H9 (cell line): ENCODE results near the gene CFAP157. TPM values are rescaled to one million over a fixed set of nuclear protein-coding genes. Genes with fewer than 3 reads are reported as not detected.

Source experiments
- DNase-seq: peaks from one replicate; pipeline ENCODE4 v3.0.0-alpha.2; 2017
- H2AFZ ChIP-seq: one replicate; pipeline ENCODE4 v1.6.1; 2013; ENCODE audit warnings: mild to moderate bottlenecking, low read length, control low read depth, moderate library complexity
- H2AK5ac ChIP-seq: 2 replicates; pipeline ENCODE4 v1.6.1; 2013; ENCODE audit warnings: low read length, control low read depth, mixed read lengths; ENCODE audit not compliant: insufficient read length
- H2BK120ac ChIP-seq: one replicate; pipeline ENCODE4 v1.6.1; 2013; ENCODE audit warnings: low read depth, mild to moderate bottlenecking, low read length, control low read depth, inconsistent platforms; ENCODE audit not compliant: poor library complexity, severe bottlenecking
- H2BK12ac ChIP-seq: 2 replicates; pipeline ENCODE4 v1.6.1; 2013; ENCODE audit warnings: low read length, control low read depth, mixed read lengths, low read depth; ENCODE audit not compliant: insufficient read length
- H2BK15ac ChIP-seq: 2 replicates; pipeline ENCODE4 v1.6.1; 2013; ENCODE audit warnings: low read depth, low read length, control low read depth
- H2BK20ac ChIP-seq: one replicate; pipeline ENCODE4 v1.6.1; 2013; ENCODE audit warnings: low read depth, mild to moderate bottlenecking, low read length, control low read depth, inconsistent platforms; ENCODE audit not compliant: poor library complexity, severe bottlenecking
- H2BK5ac ChIP-seq: 2 replicates; pipeline ENCODE4 v1.6.1; 2013; ENCODE audit warnings: low read length, control low read depth, mixed read lengths; ENCODE audit not compliant: insufficient read length
- H3K14ac ChIP-seq: 2 replicates; pipeline ENCODE4 v1.6.1; 2013; ENCODE audit warnings: low read length, control low read depth; ENCODE audit not compliant: insufficient read depth
- H3K18ac ChIP-seq: 2 replicates; pipeline ENCODE4 v1.6.1; 2013; ENCODE audit warnings: low read depth, mild to moderate bottlenecking, mixed read lengths, low read length, control low read depth; ENCODE audit not compliant: insufficient read length
- H3K23ac ChIP-seq: 2 replicates; pipeline ENCODE4 v1.6.1; 2013; ENCODE audit warnings: low read length, control low read depth, mixed read lengths, low read depth; ENCODE audit not compliant: insufficient read length
- H3K23me2 ChIP-seq: 2 replicates; pipeline ENCODE4 v1.6.1; 2013; ENCODE audit warnings: low read depth, mild to moderate bottlenecking, mixed read lengths, low read length, control low read depth; ENCODE audit not compliant: insufficient read length, poor library complexity, severe bottlenecking
- H3K27ac ChIP-seq: 2 replicates; pipeline ENCODE4 v1.5.1; 2013; ENCODE audit warnings: low read length, control low read depth, mixed read lengths, low read depth; ENCODE audit not compliant: insufficient read length
- H3K27me3 ChIP-seq: 2 replicates; pipeline ENCODE4 v1.6.1; 2013; ENCODE audit warnings: low read length, control low read depth, inconsistent platforms; ENCODE audit not compliant: insufficient read depth
- H3K4ac ChIP-seq: 2 replicates; pipeline ENCODE4 v1.6.1; 2013; ENCODE audit warnings: low read depth, mild to moderate bottlenecking, control low read depth, inconsistent platforms, low read length, moderate library complexity
- H3K4me1 ChIP-seq: 2 replicates; pipeline ENCODE4 v1.6.1; 2013; ENCODE audit warnings: low read length, control low read depth, inconsistent platforms; ENCODE audit not compliant: insufficient read depth
- H3K4me2 ChIP-seq: 2 replicates; pipeline ENCODE4 v1.6.1; 2013; ENCODE audit warnings: low read length, control low read depth, mixed read lengths; ENCODE audit not compliant: insufficient read length, insufficient read depth
- H3K56ac ChIP-seq: 2 replicates; pipeline ENCODE4 v1.6.1; 2013; ENCODE audit warnings: low read depth, mild to moderate bottlenecking, mixed read lengths, low read length, control low read depth; ENCODE audit not compliant: insufficient read length
- H3K79me1 ChIP-seq: 2 replicates; pipeline ENCODE4 v1.6.1; 2013; ENCODE audit warnings: low read depth, mild to moderate bottlenecking, moderate library complexity, low read length, control low read depth, inconsistent platforms; ENCODE audit not compliant: insufficient read depth, poor library complexity, severe bottlenecking
- H3K79me2 ChIP-seq: 2 replicates; pipeline ENCODE4 v1.6.1; 2013; ENCODE audit warnings: low read length, control low read depth, inconsistent platforms; ENCODE audit not compliant: insufficient read depth
- H3K9ac ChIP-seq: 2 replicates; pipeline ENCODE4 v1.6.1; 2013; ENCODE audit warnings: low read length, control low read depth, mixed read lengths; ENCODE audit not compliant: insufficient read length; ENCODE audit errors: extremely low read depth
- H3K9me3 ChIP-seq: one replicate; pipeline ENCODE4 v1.6.1; 2013; ENCODE audit warnings: low read depth, low read length, inconsistent platforms; ENCODE audit not compliant: control insufficient read depth
- H3T11ph ChIP-seq: one replicate; pipeline ENCODE4 v1.6.1; 2013; ENCODE audit warnings: mild to moderate bottlenecking, low read length, control low read depth, inconsistent platforms
- H4K20me1 ChIP-seq: one replicate; pipeline ENCODE4 v1.6.1; 2013; ENCODE audit not compliant: control insufficient read depth, insufficient read length, insufficient read depth
- H4K5ac ChIP-seq: 2 replicates; pipeline ENCODE4 v1.6.1; 2013; ENCODE audit warnings: low read depth, mild to moderate bottlenecking, mixed read lengths, low read length, control low read depth; ENCODE audit not compliant: insufficient read length
- H4K8ac ChIP-seq: replicated peaks from 2 replicates; pipeline ENCODE4 v1.6.1; 2013; ENCODE audit warnings: low read length, control low read depth, mixed read lengths, low read depth; ENCODE audit not compliant: insufficient read length
- H4K91ac ChIP-seq: 2 replicates; pipeline ENCODE4 v1.6.1; 2013; ENCODE audit warnings: low read depth, mild to moderate bottlenecking, moderate library complexity, mixed read lengths, low read length, control low read depth; ENCODE audit not compliant: insufficient read length
- H3K27ac Mint-ChIP-seq, 3 experiments: 2 replicates in 2 of 3; 3 replicates in 1 of 3; pipeline ENCODE4 v1.8.0; 2020 to 2021; ENCODE audit warnings: mixed read lengths in 3 of 3, mild to moderate bottlenecking in 1 of 3, moderate library complexity in 1 of 3
- H3K27me3 Mint-ChIP-seq: 2 replicates; pipeline ENCODE4 v1.8.0; 2021; ENCODE audit warnings: low read depth, mild to moderate bottlenecking, moderate library complexity, mixed read lengths
- H3K36me3 Mint-ChIP-seq, 3 experiments: 2 replicates in 2 of 3; 3 replicates in 1 of 3; pipeline ENCODE4 v1.8.0; 2020 to 2021; ENCODE audit warnings: low read depth in 3 of 3, mixed read lengths in 3 of 3; ENCODE audit not compliant: insufficient read depth in 1 of 3
- H3K4me1 Mint-ChIP-seq, 2 experiments: 2 replicates each; pipeline ENCODE4 v1.8.0; 2020; ENCODE audit warnings: mixed read lengths in 2 of 2
- H3K4me3 Mint-ChIP-seq, 2 experiments: 2 replicates in 1 of 2; 3 replicates in 1 of 2; pipeline ENCODE4 v1.8.0; 2020 to 2021; ENCODE audit warnings: mild to moderate bottlenecking in 2 of 2, mixed read lengths in 2 of 2, moderate library complexity in 1 of 2
- H3K9me3 Mint-ChIP-seq, 2 experiments: 2 replicates in 1 of 2; 3 replicates in 1 of 2; pipeline ENCODE4 v1.8.0; 2020; ENCODE audit warnings: mild to moderate bottlenecking in 2 of 2, mixed read lengths in 2 of 2, moderate library complexity in 1 of 2
- CTCF ChIP-seq: fragments of 200-600 bp; sonication (generic); conservative IDR thresholded peaks from 3 replicates; pipeline ENCODE4 v1.8.0; 2021; ENCODE audit warnings: antibody characterized with exemption, mild to moderate bottlenecking
- WGBS: extraction: QIAGEN DNeasy Blood & Tissue Kit; methylation state at CpG from one replicate; pipeline ENCODE4 v1.1.7; 2013; ENCODE audit warnings: missing lambda C conversion rate, low lambda C conversion rate, mixed read lengths; ENCODE audit not compliant: insufficient read length; ENCODE audit errors: extremely low coverage; 5-methylcytosine and 5-hydroxymethylcytosine counted together
- total RNA-seq: library from RNA; stranded (reverse); gene quantifications from 2 replicates; pipeline ENCODE4 v1.2.1, GENCODE V29; 2021

CFAP157 gene
- total RNA-seq, 1 experiment from 2014 or later, result 0.22 TPM

- Mint-ChIP-seq H3K27ac (no peak overlapping the region; a peak in 1 of 7 replicates), H3K4me1 (peaks cover 46 to 60% of the 10 kb centered on the region in 2 experiments), H3K4me3 (no peak overlapping the region), H3K27me3 (peaks cover 10% of the 10 kb centered on the region), H3K36me3 (no peaks in the 10 kb centered on the region), H3K9me3 (no peaks in the 10 kb centered on the region; a peak in 1 of 5 replicates)
- no peaks in the 10 kb centered on the region for H3K79me1 ChIP-seq
- no peaks in the 10 kb centered on the region for H3K27me3 ChIP-seq
- no peak overlapping the region for H2AK5ac ChIP-seq
- WGBS, result no CpG with 5 or more reads among the region's 1 CpG
- H2BK20ac ChIP-seq, result no peak overlapping the region
- no peak overlapping the region for H2BK12ac ChIP-seq
- no peak overlapping the region for H3K9ac ChIP-seq
- H3K4me1 ChIP-seq, result peaks cover 11% of the 10 kb centered on the region
- H4K91ac ChIP-seq, result no peak overlapping the region
- H3K4me2 ChIP-seq, result no peak overlapping the region
- no peak overlapping the region for H3T11ph ChIP-seq
- no peaks in the 10 kb centered on the region for H3K79me2 ChIP-seq
- no peak overlapping the region for H3K56ac ChIP-seq
- H3K23ac ChIP-seq, result no peak overlapping the region
- no peak overlapping the region for H2BK120ac ChIP-seq
- no peak overlapping the region for H4K5ac ChIP-seq
- H3K9me3 ChIP-seq, result no peaks in the 10 kb centered on the region
- H3K14ac ChIP-seq, result no peak overlapping the region
- no peak overlapping the region for H3K4ac ChIP-seq
- no peak overlapping the region for H2BK5ac ChIP-seq
- no peak for DNase-seq
- H3K18ac ChIP-seq, result no peak overlapping the region
- no peak overlapping the region for H2AFZ ChIP-seq
- TF ChIP-seq CTCF, result no peak
- no peak overlapping the region for H4K8ac ChIP-seq
- H4K20me1 ChIP-seq, result no peaks in the 10 kb centered on the region
- H3K23me2 ChIP-seq, result no peaks in the 10 kb centered on the region
- no peak overlapping the region for H3K27ac ChIP-seq
- H2BK15ac ChIP-seq, result no peak overlapping the region
Measured at GRCh38 chr9:127765418-127765817, 58.6 kb downstream of the CFAP157 start.

Other genes with a start within 250 kb of the CFAP157 start
- gene STXBP1, start 94.7 kb upstream of the CFAP157 start, total RNA-seq, result 22.1 and 22.3 TPM in 2 replicates
- 10.6 and 10.9 TPM in 2 replicates for gene PTRH1, start 8.7 kb downstream of the CFAP157 start, total RNA-seq
- not detected in 2 replicates for gene TTC16, start 9.1 kb downstream of the CFAP157 start, total RNA-seq
- gene TOR2A, start 28.3 kb downstream of the CFAP157 start, total RNA-seq, result 13.2 and 16.3 TPM in 2 replicates
- gene SH2D3C, start 71.7 kb downstream of the CFAP157 start, total RNA-seq, result 1.3 and 1.7 TPM in 2 replicates
- gene CDK9, start 79.0 kb downstream of the CFAP157 start, total RNA-seq, result 85.7 and 87.8 TPM in 2 replicates
- 68.4 TPM in 2 replicates for gene FPGS, start 95.9 kb downstream of the CFAP157 start, total RNA-seq
- 1.8 and 2.1 TPM in 2 replicates for gene ENG, start 147.7 kb downstream of the CFAP157 start, total RNA-seq
- 31.6 and 41.9 TPM in 2 replicates for gene AK1, start 170.7 kb downstream of the CFAP157 start, total RNA-seq
- 29.8 and 30.2 TPM in 2 replicates for gene ST6GALNAC6, start 192.6 kb downstream of the CFAP157 start, total RNA-seq
- 15.4 and 16.5 TPM in 2 replicates for gene ST6GALNAC4, start 210.1 kb downstream of the CFAP157 start, total RNA-seq
- 9.0 and 11.6 TPM in 2 replicates for gene PIP5KL1, start 223.8 kb downstream of the CFAP157 start, total RNA-seq
- gene DPM2, start 230.9 kb downstream of the CFAP157 start, total RNA-seq, result 44.7 and 46.1 TPM in 2 replicates